Measurements from ENCODE around the gene CCNL1.

CCNL1 gene

GRCh38 chr3:157098121-157098822 is 61.7 kb downstream of the CCNL1 start:
- DNase-seq (no peak), ATAC-seq (replicated peaks) (no peak)
- peaks cover 0 to 14% of the 10 kb centered on the region in 2 donors for H3K27me3 Mint-ChIP-seq
- H3K9me3 Mint-ChIP-seq, result no peaks in the 10 kb centered on the region
- H3K27ac Mint-ChIP-seq, result no peak overlapping the region
- peaks cover 0 to 7% of the 10 kb centered on the region in 2 donors for H3K4me1 Mint-ChIP-seq (ENCODE audit: low read depth in 2 of 2)
- no peaks in the 10 kb centered on the region for H3K36me3 Mint-ChIP-seq (ENCODE audit: insufficient read depth)
- no peak overlapping the region for H3K4me3 Mint-ChIP-seq

Measured in effector memory CD8-positive, alpha-beta T cell (primary cell).